ENCODE results near the gene NPFFR1. TPM values are rescaled to one million over a fixed set of nuclear protein-coding genes. Genes with fewer than 3 reads are reported as not detected.

NPFFR1 gene
- total and polyA plus RNA-seq, 8 donors = under 0.01 to 0.45 (median 0.05) TPM; not detected in 5

- intact Hi-C loops (cut with DNase I; ENCODE audit: low total_unique reads) = no loop called here
- TF ChIP-seq CTCF (IDR thresholded peaks at IDR 0.05) (no peak), POLR2A (IDR thresholded peaks at IDR 0.05) (no peak), EP300 (IDR thresholded peaks at IDR 0.05) (no peak), POLR2AphosphoS5 (IDR thresholded peaks at IDR 0.05) (no peak)
- Histone ChIP-seq H3K27me3 (no peaks in the 10 kb centered on the region), H3K4me1 (peaks cover 0 to 5% (median 0%) of the 10 kb centered on the region in 4 donors), H3K36me3 (no peaks in the 10 kb centered on the region), H3K4me3 (no peak overlapping the region), H3K9me3 (no peaks in the 10 kb centered on the region), H3K27ac (no peak overlapping the region)
- WGBS, 5 donors = 75 to 92% (median 84%) methylated on average over 5 of the region's 5 CpGs
- DNase-seq = no peak
Observed at GRCh38 chr10:70306886-70307520, 23.2 kb upstream of the NPFFR1 start.

GRCh38 chr10:70306181-70306705 is 22.4 kb upstream of the NPFFR1 start:
- Histone ChIP-seq H3K4me1 (peaks cover 0 to 7% (median 0%) of the 10 kb centered on the region in 4 donors), H3K27ac (no peak overlapping the region), H3K27me3 (no peaks in the 10 kb centered on the region), H3K4me3 (no peak overlapping the region), H3K9me3 (no peaks in the 10 kb centered on the region), H3K36me3 (peaks cover 0 to 3% (median 0%) of the 10 kb centered on the region in 4 donors)
- intact Hi-C loops (cut with DNase I; ENCODE audit: low total_unique reads) = no loop called here
- TF ChIP-seq POLR2A (IDR thresholded peaks at IDR 0.05) = no peak
- no peak for TF ChIP-seq EP300 (IDR thresholded peaks at IDR 0.05)
- no peak for TF ChIP-seq POLR2AphosphoS5 (IDR thresholded peaks at IDR 0.05)
- no peak for TF ChIP-seq CTCF (IDR thresholded peaks at IDR 0.05)
- WGBS, 5 donors = 85 to 95% (median 89%) methylated on average over 4 of the region's 4 CpGs
- DNase-seq = no peak

GRCh38 chr10:70303730-70304129 is 19.9 kb upstream of the NPFFR1 start:
- no peak overlapping the region for H3K4me3 ChIP-seq
- intact Hi-C loops (cut with DNase I; ENCODE audit: low total_unique reads) = no loop called here
- 80 to 91% (median 84%) methylated on average over 2 of the region's 2 CpGs for WGBS, 5 donors

GRCh38 chr10:70302292-70302691 is 18.5 kb upstream of the NPFFR1 start:
- Histone ChIP-seq H3K27ac (peak overlapping the region in 1 of 5 donors; percentile 56), H3K9me3 (no peaks in the 10 kb centered on the region), H3K4me1 (peaks cover 0 to 7% (median 0%) of the 10 kb centered on the region in 4 donors), H3K27me3 (no peaks in the 10 kb centered on the region), H3K36me3 (peaks cover 0 to 20% (median 6%) of the 10 kb centered on the region in 4 donors), H3K4me3 (no peak overlapping the region)
- 50 to 82% (median 73%) methylated on average over 3 of the region's 3 CpGs for WGBS, 5 donors
- TF ChIP-seq POLR2AphosphoS5 (IDR thresholded peaks at IDR 0.05) (peak in 1 of 3 donors; percentile 21), POLR2A (IDR thresholded peaks at IDR 0.05) (no peak), CTCF (IDR thresholded peaks at IDR 0.05) (no peak), EP300 (IDR thresholded peaks at IDR 0.05) (no peak)
- peak in 1 of 2 donors; percentile 53 for DNase-seq
- intact Hi-C loops (cut with DNase I; ENCODE audit: low total_unique reads) = no loop called here

More at GRCh38 chr10:70303730-70304129, 19.9 kb upstream of the NPFFR1 start:
- Histone ChIP-seq H3K27ac (no peak overlapping the region), H3K27me3 (no peaks in the 10 kb centered on the region), H3K4me1 (peaks cover 0 to 7% (median 0%) of the 10 kb centered on the region in 4 donors), H3K9me3 (no peaks in the 10 kb centered on the region), H3K36me3 (peaks cover 0 to 20% (median 6%) of the 10 kb centered on the region in 4 donors)
- DNase-seq = no peak
- no peak for TF ChIP-seq POLR2A (IDR thresholded peaks at IDR 0.05)
